GM19193 (cell line): Measurements from ENCODE around the gene FMOD.

ENCODE experiments used
- POLR2A ChIP-seq: IDR thresholded peaks from 4 replicates; pipeline ENCODE4 v1.6.1; 2011; ENCODE audit not compliant: insufficient read depth, insufficient read length; ENCODE audit errors: extremely low read depth

FMOD gene

DNA sequence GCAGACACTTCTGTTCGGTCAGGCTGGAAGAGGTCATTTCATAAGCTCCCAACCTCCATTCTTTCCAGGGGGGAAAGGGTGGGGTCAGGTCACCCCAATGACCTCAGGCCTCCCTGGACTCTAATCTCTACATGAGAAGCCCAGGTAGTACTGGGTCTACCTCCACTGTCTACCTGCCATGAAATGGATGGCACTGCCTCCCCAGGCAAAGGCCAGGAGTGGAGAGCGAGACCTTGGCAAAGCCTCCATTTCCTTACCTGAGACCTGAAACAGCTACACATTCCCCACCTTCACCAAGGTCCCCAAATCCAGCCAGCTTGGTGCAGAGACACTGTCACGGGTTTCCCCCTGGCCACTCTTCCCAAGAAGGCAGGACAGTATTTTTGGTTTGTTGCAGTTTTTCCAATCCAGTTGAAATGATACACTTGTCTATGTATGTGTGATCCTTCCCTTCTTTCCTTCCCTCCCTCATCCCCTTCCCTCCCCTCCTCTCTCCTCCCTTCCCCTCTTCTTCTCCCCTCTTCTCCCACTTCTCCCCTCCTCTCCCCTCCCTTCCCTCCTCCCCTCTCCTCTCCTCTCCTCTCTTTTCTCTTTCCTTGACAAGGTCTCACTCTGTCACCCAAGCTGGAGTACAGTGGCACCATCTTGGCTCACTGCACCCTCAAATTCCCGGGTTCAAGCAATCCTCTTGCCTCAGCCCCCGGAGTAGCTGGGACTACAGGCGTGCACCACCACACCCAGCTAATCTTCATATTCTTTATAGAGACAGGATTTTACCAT lies 29.5 kb downstream of the FMOD start:
- peak; percentile 30 for TF ChIP-seq POLR2A

DNA sequence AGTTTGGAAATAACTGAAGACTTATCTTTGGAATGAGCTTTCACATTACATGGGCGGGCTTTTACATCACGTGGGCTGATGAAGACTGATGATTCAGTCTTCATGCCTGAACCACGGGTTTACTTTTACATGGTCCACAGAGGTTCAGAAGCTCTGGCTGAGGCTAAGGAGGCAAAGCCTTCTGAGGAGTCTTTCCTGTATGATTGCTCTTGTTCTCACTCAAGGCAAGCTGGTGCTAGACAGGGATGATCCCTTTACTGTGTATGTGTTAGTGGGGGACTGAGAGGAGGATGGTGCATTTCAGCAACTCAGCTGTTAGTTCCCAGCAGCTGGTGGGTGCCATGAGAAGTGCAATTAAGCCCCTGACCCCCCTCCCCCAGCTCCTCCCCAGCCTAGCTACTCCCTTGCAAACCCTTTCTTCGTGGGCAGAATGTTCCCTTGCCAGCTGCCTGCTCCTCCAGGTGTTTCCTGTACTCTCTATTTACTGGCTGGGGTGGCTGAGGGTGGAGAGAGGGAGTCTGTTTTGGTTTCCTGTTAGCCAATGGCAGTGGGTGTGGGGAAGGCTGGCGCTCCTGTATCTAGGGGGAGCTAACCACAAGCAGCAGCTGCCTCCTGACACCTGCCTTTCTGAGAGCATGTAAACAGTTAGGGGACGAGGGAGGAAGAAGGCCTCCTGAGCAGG lies 30.2 kb downstream of the FMOD start:
- TF ChIP-seq POLR2A: no peak

DNA sequence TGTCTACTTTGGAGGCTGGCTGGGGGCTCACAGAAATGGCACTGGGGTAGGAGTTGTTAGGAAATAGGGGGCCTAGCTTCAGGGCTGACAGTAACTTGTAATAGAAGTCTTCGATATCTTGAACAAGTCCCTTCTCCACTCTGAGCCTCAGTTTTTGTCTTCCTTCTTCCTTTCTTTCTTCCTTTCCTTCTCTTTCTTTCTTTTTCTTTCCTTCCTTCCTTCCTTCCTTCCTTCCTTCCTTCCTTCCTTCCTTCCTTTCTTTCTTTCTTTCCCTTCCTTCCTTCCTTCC lies 32.7 kb downstream of the FMOD start:
- no peak for TF ChIP-seq POLR2A

DNA sequence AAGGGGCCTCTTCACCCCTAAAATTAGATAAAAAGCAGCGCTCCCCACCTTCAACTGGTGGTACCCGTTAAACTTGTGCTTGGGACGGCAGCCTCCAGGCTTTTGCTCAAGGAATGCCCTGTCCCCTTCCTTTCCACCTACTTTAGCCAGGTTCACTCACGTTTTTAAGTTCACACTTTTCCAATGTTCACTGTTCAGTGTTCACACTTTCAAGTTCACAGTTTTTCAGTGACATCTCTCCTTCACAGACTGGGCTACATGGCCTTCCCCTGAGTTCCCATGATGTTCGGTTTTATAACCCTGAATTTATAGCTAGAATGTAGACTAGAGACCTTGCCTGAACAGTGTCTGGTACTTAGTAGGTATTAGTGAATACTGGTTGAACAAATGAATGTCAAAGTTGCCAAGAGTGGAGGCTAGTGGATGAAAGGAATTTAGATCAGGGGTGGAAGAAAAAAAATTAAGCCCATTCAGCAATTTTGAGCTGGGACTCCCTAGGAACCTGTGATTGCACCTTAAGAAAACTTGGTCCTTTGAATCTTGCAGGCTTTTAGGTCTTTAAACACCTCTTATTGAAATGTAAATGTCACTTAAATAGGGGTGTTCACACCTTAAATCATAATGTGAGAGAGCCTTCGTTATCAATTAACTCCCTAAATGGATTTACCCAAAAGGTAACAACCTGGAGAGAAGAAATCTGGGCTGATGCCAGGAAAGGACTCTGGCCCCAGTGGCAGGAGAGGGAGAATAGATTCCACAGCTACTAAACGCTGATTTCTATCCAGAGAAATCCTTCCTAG lies 33.3 kb downstream of the FMOD start:
- TF ChIP-seq POLR2A: no peak

DNA sequence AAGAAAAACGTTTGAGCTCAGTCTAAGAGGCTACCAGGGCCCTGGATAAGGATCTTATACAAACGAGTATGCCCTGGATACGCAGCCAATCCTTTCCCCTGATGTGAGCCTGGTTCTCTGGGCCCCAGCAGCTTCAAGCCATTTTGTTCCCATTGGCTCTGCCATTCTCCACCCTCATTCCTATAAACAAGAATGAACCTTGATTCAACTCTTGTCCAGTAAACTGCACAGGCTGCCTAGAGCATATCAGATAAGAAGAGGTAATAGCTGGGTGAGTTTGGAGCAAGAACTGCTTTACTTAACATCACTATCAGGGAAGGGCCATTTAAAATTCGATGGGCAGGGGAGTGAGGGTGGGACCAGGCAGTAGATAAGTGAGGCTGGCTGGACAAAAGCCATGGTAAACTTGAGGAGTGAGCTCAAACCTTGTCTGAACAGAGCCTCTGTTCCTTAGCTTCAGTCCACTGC lies 34.3 kb downstream of the FMOD start:
- no peak for TF ChIP-seq POLR2A

DNA sequence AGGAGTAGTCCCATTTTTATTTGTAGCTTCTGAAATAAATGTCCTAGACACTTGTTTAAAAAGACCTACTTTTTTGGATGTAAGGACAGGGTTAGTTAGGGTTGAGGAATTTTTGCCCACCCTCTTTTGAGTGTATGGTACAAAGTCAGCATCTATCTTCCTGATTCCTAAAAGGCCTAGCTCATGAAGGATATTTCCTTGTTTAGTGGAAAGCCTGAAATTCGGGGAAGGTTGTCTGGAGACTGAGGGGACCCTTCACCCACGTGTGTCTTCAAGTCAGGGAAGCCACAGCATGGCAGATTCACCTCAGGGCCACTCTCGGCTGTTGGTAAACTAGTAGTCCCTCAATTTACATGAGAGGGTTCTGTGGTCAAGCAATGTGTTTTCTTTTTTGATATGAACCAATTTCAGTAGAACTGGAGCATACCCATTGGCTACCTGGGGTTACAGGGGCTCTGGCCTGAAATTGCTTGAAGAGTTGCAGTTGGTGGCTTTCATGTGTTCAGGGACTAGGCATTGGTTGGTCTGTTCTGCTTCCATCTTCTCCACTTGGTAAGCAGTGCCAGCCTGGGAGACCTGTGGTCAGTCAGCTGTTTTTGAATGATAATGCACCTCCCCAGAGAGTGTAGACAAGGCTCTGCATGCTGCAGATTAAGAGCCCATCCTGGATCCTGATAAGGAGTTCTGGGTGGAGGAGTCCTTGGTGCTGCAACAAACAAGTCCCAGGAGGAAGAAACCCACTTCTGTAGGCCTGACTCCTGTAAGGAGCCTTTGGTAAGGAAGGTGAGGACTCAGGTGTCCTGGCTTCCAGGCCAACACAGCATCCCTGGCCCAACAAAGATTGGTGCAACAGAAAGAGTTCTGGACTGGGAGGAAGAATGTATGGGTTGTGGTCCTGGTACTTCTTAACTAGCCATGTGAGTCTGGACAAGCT lies 39.3 kb downstream of the FMOD start:
- no peak for TF ChIP-seq POLR2A

DNA sequence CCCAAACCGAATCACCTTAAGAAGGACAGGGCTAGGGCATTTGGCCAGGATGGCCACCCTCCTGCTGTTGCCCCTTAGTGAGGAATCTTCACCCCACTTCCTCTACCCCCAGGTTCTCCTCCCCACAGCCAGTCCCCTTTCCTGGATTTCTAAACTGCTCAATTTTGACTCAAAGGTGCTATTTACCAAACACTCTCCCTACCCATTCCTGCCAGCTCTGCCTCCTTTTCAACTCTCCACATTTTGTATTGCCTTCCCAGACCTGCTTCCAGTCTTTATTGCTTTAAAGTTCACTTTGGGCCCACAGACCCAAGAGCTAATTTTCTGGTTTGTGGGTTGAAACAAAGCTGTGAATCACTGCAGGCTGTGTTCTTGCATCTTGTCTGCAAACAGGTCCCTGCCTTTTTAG lies 42.0 kb downstream of the FMOD start:
- peak; percentile 49 for TF ChIP-seq POLR2A

DNA sequence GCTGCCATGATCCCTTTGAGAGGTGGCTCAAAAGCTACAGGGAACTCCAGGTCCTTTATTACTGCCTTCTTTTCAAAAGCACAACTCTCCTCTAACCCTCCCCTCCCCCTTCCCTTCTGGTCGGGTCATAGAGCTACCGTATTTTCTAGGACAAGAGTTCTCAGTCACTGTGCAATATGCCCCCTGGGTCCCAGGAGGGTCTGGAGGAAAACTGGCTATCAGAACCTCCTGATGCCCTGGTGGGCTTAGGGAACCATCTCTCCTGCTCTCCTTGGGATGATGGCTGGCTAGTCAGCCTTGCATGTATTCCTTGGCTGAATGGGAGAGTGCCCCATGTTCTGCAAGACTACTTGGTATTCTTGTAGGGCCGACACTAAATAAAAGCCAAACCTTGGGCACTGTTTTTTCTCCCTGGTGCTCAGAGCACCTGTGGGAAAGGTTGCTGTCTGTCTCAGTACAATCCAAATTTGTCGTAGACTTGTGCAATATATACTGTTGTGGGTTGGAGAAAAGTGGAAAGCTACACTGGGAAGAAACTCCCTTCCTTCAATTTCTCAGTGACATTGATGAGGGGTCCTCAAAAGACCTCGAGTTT lies 42.5 kb downstream of the FMOD start:
- TF ChIP-seq POLR2A: no peak

DNA sequence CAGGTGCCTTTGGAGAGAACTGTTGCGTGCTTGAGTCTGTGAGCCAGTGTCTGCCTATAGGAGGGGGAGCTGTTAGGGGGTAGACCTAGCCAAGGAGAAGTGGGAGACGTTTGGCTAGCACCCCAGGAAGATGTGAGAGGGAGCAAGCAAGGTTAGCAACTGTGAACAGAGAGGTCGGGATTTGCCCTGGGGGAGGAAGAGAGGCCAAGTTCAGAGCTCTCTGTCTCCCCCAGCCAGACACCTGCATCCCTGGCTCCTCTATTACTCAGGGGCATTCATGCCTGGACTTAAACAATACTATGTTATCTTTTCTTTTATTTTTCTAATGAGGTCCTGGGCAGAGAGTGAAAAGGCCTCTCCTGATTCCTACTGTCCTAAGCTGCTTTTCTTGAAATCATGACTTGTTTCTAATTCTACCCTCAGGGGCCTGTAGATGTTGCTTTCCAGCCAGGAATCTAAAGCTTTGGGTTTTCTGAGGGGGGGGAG lies 43.2 kb downstream of the FMOD start:
- TF ChIP-seq POLR2A: no peak

DNA sequence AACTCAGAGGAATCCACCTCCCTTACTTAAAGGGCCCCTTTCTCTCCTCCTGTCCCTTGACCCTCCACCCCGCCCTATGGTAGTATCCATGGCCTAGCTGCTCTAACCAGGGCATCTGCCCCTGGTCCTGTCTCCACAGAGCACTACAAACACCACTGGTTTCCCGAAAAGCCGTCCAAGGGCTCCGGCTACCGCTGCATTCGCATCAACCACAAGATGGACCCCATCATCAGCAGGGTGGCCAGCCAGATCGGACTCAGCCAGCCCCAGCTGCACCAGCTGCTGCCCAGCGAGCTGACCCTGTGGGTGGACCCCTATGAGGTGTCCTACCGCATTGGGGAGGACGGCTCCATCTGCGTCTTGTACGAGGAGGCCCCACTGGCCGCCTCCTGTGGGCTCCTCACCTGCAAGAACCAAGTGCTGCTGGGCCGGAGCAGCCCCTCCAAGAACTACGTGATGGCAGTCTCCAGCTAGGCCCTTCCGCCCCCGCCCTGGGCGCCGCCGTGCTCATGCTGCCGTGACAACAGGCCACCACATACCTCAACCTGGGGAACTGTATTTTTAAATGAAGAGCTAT lies 43.9 kb downstream of the FMOD start:
- TF ChIP-seq POLR2A: peak; percentile 60

DNA sequence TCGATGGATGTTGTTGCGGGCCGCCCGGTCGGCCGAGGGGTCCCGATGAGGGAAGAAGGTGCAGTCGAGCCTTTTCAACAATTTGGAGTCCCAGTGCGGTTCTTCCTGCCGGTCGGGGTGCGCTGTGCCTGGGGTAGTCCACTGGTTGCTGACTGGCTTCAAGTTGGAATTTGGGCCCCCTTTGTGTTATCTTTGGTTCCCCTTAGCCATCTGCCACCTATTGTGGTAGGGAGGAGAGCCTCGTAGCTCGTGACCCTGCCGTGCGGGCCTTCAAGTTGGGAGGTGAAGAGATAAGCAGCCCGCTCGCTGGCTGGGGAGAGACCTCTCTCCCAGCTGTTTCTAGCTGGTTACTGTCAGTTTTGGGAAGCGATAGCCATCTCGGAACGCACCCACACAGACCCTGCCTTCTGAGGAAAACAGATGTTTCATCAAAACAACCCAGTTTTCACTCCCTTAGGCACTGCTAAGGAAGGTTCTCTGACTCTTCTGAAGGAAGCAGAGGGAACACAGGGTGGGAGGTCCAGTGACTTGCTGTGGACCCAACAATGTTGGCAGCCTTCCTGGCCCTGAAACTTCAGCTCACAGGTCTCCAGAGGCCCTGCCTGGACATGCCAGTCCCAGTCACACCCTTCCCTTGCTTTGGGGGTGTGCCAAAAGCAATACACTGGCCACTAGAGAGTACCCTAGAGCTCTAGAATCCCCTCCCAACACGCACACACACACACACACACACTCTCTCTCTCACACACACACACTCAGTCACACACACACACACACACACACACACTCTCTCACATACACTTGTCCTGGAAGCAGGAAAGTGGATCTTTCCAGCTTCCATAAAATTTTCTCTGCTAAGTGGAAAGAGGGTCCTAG lies 44.6 kb downstream of the FMOD start:
- TF ChIP-seq POLR2A: no peak

DNA sequence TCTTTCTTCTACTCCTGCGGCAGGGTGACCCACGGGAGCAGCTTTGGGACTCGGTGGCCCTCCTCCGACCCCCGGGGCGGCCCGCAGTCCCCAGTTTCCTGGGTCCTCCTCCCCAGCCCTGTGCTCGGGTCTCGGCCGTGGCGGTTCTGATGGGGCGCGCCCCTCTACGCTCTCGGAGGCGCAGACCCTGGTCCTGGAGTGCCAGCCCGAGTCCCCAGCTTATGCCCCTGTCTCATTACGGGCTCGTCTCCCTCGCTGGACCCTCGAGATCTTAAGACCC lies 45.2 kb downstream of the FMOD start:
- no peak for TF ChIP-seq POLR2A
